K562 (cell line): ENCODE measurements around the gene VIPR2.

Experiments used
- MAZ ChIP-seq, 2 experiments: fragments of 450-650 bp in 1 of 2; sonication (generic) in 1 of 2; formaldehyde crosslinking; IDR thresholded peaks in 1 of 2; conservative IDR thresholded peaks in 1 of 2; 2 replicates each; pipeline versions ENCODE4 v1.4.0 to v1.5.0; 2020; ENCODE audit warnings: mild to moderate bottlenecking in 1 of 2, missing genetic modification reagents in 1 of 2
- RBM34 ChIP-seq: fragments of 200-400 bp; formaldehyde crosslinking; IDR thresholded peaks from 2 replicates; pipeline ENCODE4 v1.6.1; 2018; ENCODE audit warnings: low read length, borderline replicate concordance; ENCODE audit not compliant: insufficient read depth
- TF ChIP-seq, protein P1 (sequence below): sonication (generic); formaldehyde crosslinking; IDR thresholded peaks from 2 replicates; pipeline ENCODE4 v1.8.1; 2023; ENCODE audit warnings: mild to moderate bottlenecking, missing genetic modification reagents, moderate library complexity

DNA sequence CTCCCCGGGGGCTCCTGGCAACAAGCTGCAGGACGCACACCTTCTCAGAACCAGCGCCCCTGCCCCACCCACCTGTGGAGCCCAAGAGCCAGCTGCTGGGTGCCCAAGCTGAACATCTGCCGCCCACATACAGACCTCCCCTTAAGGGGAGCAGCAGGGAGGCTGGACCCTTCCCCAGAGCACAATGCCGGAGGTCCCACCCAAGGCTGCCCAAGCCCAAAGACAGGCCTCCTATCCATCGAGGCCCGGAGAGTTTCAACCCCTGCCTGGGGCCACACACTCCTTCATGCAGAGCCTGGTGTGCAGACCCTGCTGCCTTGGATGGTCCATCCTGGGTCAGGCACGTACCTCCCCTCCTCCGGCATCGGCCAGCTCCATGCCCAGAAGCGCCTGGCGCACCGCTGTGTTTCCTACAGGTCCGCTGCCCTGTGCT, 48.7 kb downstream of the VIPR2 start:
- TF ChIP-seq RBM34 = no peak
- no peak for TF ChIP-seq MAZ (CRISPR knock-in tag; conservative IDR thresholded peaks at IDR 0.05 in 1 of 2, IDR thresholded peaks at IDR 0.05 in 1 of 2)
- TF ChIP-seq, protein P1, sequence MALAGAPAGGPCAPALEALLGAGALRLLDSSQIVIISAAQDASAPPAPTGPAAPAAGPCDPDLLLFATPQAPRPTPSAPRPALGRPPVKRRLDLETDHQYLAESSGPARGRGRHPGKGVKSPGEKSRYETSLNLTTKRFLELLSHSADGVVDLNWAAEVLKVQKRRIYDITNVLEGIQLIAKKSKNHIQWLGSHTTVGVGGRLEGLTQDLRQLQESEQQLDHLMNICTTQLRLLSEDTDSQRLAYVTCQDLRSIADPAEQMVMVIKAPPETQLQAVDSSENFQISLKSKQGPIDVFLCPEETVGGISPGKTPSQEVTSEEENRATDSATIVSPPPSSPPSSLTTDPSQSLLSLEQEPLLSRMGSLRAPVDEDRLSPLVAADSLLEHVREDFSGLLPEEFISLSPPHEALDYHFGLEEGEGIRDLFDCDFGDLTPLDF (CRISPR knock-in tag) = no peak
